HG03064 (cell line): ENCODE results near the gene FADD.

Source experiments
- ATAC-seq: cut with Tn5 transposase; IDR thresholded peaks from one replicate; pipeline ENCODE4 v1.9.1; 2021; ENCODE audit warnings: low read depth; ENCODE audit not compliant: unreplicated experiment

Gene FADD

GRCh38 chr11:70229737-70230136, 26.6 kb downstream of the FADD start:
- ATAC-seq = no peak

DNA sequence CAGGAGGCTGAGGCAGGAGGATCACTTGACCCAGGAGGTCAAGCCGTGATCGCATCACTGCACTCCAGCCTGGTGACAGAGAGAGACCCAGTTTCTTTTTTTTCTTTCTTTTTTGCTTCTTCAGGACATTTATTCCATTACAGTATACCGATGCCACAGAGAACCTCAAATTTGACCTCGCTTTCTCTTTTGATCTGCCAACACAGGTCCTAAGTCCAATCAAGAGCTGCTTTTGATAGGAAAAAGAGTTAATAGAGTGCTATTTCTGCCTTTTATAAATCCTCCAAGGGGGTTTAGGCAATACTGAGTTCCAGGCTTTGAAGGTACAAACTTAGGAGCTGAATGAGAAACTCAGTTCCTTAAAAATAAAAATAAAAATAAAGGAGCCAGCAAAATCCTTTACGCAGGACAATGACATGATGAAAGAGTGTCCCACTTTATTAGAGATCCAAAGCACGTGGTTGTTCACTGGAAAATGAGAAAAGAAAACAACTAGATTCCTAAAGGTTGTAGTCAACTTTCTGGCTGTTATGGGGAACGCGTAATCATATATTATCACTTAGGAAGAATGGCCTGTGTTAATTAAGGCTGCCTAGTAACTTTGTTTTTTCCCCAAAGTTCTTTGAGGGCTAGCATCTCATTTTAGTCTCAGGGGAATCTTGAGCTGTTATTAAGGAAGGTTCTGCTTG, 27.2 kb downstream of the FADD start:
- no peak for ATAC-seq

DNA sequence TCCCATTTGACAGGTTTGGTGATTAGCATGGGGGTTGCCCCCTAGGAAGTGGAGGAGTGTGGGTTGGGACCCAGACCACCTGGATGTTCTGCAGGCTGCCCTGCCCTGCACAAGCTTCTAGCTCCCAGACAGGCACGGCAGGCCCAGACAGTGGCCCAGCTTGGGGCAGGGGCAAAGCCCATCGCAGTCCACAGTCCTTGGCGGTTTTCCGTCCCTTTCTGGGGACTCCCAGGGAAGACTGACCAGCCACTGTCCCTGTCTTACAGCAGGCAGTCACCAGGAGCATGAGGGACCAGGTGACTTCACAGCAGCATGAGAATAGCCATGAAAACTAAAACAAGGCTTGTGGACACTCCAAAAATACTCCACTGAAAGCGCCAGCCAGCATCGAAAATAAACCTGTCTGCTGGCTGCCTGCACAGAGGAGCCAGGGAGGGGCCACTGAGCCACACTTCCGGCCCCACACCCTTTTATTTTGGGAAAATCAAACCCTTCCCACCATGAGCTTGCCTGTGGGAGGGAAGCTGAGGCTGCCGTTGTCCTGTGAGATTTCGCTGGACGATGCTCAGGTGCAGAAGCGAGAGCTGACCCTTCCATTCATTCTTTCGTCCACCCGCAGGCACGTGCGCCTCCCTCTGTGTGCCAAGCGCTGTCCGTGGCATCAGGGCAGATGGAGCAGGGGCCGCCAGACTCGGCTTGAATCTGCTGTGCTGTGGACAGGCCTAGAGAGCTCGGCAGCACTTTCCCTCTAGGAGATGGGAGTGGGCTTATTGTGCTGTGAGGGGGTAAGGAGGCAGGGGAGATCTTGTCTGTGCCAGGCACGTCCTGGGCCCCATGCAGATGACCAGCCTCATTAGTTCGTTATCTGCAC, 28.0 kb downstream of the FADD start:
- ATAC-seq = no peak

GRCh38 chr11:70233034-70233433, 29.9 kb downstream of the FADD start:
- ATAC-seq = no peak

GRCh38 chr11:70233511-70233934, 30.4 kb downstream of the FADD start:
- no peak for ATAC-seq

DNA sequence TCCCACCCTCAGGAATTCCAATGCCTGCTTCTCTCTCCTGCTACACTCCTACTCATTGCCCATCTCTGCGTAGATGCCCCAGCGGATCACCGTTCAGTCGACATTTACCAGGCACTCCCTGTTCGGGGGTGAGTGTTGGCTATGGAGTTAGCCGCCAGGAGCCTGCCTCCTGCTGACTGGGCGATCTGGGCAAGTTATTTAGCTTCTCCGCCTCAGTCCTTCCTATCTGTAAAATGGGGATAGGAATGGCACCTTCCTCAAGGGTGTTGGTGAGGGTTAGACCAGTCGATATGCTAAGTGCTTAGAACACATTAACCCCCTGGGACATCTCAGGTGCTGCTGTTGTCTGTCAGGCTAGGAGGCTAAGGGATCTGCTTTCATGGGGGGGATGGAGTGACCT, 30.9 kb downstream of the FADD start:
- no peak for ATAC-seq

DNA sequence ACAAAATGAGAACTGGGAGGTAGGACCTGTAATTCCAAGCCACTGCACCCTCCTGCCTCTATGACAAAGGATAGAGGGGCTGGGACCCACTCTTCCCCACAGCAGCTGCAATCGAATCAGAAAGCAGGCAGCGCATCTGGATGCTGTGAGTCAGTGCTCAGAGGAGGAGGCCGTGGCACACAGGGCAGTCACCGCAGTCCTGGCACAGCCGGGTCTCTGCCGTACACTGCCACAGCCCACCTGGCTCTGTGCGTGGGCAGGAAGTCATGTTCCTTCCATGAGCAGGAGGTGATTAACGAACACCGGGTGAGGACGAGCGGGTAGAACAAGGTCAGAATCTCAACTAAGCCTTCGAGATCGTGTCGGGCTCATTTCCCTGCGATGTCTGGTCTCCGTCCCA, 37.2 kb downstream of the FADD start:
- ATAC-seq = no peak

GRCh38 chr11:70241709-70242108, 38.6 kb downstream of the FADD start:
- ATAC-seq = no peak

GRCh38 chr11:70242885-70243284, 39.8 kb downstream of the FADD start:
- no peak for ATAC-seq

DNA sequence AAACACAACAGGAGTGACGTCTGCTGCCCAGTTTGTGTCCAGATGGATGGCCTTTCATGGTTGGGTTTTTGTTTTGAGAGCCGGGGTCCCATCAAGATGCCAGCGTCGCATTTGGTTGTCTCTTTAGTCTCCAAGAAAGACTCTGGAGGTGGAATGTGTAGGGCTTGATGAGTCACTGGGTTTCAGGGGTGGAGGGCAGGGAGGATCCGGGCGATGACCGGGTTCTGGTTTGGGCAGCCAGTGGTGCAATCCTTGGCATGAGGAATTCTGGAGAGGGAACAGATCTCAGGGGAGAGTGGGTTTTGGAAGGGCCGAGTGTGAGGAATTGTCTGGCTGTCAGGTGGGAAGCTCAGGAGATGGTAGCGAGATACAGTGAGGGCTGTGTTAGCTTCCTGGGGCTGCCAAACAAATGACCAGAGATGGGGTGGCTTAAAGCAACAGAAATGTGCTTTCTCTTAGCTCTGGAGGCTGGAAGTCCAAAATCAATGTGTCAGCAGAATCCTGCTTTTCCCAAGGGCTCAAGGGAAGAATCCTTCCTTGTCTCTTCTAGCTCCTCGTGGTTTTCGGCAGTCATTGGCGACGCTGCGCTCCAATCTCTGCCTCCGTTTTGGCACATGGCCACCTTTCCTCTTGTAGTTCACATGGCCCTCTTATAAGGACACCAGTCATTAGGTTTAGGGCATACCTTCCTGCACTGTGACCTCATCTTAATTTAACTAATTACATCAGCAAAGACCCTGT, 41.0 kb downstream of the FADD start:
- no peak for ATAC-seq

DNA sequence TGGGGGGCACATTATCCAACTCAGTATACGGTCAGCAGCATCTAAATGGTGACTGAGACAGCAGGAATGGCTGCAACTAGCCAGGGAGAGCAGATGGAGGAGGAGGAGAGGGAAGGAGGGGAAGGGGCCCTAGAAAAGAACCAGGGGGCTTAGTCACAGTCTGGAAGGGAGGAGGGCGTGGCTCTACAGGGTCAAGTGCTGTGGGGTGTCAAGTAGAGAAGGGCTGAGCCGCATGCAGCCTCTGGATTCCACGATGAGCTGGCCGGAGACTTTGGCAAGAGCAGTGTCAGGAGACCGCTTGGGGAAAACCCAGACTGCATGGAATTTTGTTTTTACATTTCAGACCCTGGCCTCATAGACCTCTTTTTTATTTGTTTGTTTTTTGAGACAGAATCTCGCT, 41.6 kb downstream of the FADD start:
- ATAC-seq = no peak

GRCh38 chr11:70246196-70246595, 43.1 kb downstream of the FADD start:
- ATAC-seq = no peak

- ATAC-seq = no peak
Observed at GRCh38 chr11:70247042-70247709, 44.1 kb downstream of the FADD start.

DNA sequence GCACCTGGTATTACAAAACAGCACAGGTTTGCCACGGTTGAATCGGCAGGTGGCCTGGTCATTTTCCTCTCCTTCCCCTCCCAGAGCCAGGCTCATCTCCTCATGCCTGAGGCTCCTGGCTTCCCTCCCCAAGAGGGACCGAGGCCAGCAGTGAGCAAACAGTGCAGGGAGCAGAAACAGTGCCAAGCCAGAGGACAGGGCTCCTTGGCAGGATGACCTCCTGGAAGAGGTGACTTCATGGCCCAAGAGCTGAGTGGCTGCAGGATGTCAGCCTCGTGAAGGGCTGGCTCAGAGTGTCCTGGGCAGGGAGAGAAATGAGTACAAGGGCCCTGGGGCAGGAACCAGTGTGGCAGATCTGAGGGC, 44.6 kb downstream of the FADD start:
- ATAC-seq = no peak

GRCh38 chr11:70250876-70251658, 48.0 kb downstream of the FADD start:
- ATAC-seq = no peak

GRCh38 chr11:70251659-70252321, 48.7 kb downstream of the FADD start:
- ATAC-seq = no peak

- no peak for ATAC-seq
Observed at GRCh38 chr11:70252844-70253243, 49.7 kb downstream of the FADD start.

DNA sequence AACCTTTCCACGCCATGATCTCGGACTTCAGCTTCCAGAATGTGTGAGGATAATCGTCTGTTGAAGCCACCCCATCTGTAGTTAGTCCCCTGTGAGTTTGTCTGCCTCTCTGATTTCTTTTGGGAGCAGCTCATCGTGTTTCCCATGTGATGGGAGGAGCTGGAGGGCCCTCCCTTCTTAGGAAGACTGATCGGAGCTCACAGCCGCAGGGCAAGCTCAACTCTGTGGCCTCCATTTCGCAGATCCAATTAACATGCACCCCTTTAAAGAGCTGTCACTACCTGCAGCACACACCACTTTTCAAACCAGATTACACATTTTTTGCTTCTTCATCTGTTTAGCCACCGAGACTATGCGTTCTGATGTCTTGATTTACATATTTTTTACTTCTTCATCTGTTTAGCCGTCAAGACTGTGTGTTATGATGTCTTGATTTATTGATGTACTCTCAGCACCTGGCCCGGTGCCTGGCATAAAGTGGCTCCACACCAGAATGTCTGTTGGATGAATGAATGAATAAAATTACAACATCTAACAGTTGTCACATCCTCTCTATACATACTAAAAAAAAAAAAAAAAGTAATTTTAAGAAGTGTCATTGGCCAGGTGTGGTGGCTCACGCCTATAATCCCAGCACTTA, 52.5 kb downstream of the FADD start:
- no peak for ATAC-seq
